Measurements from ENCODE around the gene PLA2G5.

DNA sequence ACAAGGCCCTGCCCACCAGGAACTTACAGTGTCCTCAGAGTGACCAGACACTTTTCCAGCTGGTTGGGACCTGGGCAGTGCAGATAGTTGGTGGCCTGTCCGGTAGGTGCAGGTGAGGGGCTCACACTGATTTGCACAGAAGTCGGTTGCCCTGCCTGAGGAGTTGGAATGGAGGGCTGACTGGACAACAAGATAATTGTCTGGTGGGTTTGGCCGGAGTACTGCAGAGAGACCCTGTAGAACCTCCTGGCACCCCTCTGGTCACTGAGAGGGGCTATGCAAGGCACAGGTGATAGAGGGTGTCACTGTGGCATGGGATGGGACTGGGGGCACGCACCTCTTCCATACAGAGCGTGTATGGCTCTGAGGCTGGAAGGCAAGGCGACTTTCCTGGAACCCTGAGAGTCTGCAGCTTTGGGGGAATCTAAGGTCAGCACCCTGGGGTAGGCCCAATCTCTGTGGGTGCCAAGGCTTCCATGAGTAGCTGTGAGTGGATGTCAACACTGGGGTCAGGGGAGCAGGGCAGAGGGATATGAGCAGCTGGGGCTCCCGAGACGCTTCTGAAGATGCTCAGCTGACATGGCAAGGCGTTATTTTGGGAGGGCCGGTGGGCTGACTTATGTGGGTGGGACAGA lies 56.9 kb downstream of the PLA2G5 start:
- TF ChIP-seq POLR2A (IDR thresholded peaks at IDR 0.05): no peak
- TF ChIP-seq, protein P1, sequence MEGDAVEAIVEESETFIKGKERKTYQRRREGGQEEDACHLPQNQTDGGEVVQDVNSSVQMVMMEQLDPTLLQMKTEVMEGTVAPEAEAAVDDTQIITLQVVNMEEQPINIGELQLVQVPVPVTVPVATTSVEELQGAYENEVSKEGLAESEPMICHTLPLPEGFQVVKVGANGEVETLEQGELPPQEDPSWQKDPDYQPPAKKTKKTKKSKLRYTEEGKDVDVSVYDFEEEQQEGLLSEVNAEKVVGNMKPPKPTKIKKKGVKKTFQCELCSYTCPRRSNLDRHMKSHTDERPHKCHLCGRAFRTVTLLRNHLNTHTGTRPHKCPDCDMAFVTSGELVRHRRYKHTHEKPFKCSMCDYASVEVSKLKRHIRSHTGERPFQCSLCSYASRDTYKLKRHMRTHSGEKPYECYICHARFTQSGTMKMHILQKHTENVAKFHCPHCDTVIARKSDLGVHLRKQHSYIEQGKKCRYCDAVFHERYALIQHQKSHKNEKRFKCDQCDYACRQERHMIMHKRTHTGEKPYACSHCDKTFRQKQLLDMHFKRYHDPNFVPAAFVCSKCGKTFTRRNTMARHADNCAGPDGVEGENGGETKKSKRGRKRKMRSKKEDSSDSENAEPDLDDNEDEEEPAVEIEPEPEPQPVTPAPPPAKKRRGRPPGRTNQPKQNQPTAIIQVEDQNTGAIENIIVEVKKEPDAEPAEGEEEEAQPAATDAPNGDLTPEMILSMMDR (IDR thresholded peaks at IDR 0.05): no peak

Data from body of pancreas (tissue), 4 donors.